Activated CD4-positive, alpha-beta T cell treated with anti-CD3 and anti-CD28 coated beads for 4 hours (primary cell): Measurements from ENCODE around the gene MAP2K5.
A peak's percentile ranks its signal among the peaks of the same experiment; 100 is the strongest.

Source experiments
- DNase-seq, 2 donors: peaks; one replicate each; pipeline ENCODE4 v3.0.0-alpha.2; 2020

Gene MAP2K5

GRCh38 chr15:67828969-67829646, 286.6 kb downstream of the MAP2K5 start:
- no peak for DNase-seq

GRCh38 chr15:67829647-67830504, 287.4 kb downstream of the MAP2K5 start:
- no peak for DNase-seq

DNA sequence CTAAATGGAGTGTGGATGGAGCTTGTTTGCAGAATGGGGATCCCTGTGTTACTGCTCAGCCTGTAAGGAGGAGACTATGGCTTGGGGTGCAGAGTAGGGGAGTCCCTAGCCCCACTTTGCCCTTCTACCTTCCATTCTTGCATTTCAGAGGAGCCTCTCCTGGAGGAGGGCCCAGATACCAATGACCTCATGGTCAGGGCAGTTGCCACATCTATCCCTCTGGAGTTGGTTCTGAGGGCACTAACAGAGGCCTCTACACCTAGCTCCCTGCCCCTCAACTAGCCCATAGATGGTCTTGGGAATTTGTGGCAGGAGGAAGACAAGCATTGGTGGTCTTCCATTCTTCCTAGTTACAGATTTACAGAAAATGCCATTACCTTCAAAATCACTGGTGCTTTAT, 288.9 kb downstream of the MAP2K5 start:
- no peak for DNase-seq

GRCh38 chr15:67832031-67832551, 289.6 kb downstream of the MAP2K5 start:
- DNase-seq: no peak

DNA sequence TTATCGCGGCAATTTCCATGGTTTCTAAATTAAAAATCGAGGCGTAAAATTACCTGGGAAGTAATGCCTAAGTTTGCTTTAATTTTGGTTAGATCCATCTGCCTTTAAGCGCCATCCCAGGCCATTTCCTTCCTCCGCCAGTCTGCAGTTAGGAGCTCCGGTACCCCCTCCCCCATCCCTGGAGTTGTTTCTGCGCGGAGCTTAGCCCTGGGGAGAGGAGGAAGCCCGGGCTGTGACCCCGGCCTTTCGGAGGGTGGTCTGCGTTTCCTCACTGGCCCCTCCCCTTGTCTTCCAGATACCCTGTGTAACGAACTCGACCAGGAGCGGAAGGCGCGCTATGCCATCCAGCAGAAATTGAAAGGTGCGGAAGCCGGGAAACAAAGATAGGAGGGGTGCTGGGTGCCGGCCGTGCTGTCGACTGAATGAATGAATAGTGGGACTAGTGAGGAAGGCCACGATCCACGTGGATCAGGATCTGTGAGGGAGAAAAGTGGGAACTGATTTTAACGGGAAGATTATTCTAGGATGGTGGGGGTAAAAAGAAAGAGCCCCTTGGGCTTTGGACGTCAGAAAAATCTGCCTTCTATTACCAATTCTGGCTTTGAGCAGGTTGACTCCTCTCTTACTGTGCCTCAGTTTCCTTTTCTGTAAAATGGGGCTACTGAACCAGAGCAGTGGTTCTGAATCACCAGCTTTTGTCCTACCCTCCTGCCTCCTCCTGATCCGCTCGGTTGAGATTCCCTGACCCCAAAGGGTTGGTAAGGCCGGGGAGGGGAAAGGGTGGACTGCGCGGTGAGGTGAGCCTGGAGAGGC, 290.6 kb downstream of the MAP2K5 start:
- no peak for DNase-seq

- DNase-seq: no peak
These were observed 291.4 kb downstream of the MAP2K5 start for GRCh38 chr15:67833710-67834511.

- DNase-seq: no peak
These were observed 292.2 kb downstream of the MAP2K5 start for GRCh38 chr15:67834581-67835296.

GRCh38 chr15:67835297-67836133, 293.0 kb downstream of the MAP2K5 start:
- no peak for DNase-seq

DNA sequence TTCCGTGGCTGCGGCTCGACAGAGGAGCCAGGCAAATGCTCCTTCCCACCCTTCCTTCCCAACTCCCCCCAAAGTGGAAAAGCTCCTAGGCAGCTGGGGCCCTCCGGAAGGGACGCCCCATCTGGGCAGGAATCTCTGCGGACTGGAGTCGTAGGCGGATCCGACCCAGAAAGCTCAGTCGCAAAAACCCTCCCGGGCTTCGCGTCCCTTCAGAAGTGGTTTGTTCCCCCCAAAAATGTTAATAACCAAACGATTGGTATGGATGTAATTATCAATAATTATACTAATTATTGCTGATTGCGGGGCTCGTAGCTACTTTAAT, 293.6 kb downstream of the MAP2K5 start:
- DNase-seq: no peak

DNA sequence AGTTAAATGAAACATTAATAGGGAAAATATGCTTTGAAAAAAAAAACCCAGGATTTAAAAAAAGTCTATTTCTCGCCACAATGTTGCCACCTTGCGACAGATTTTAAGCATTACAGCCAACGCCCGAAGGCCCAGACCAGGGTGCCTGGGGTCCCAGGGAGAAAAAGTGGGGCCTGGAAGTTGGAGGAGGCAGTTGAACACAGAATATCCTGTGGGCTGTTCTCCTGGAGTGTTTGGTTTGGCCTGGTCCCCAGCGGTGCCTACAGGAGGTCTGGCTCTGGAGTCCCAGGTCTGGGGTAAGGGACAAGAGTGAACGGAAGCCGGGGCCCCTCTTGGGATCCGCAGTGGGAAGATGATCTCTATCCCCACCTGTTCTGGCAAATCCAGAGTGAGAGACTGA, 294.0 kb downstream of the MAP2K5 start:
- DNase-seq: peak; percentile 39 to 59

- DNase-seq: no peak
These were observed 294.5 kb downstream of the MAP2K5 start for GRCh38 chr15:67836955-67837354.

- DNase-seq: no peak
These were observed 296.4 kb downstream of the MAP2K5 start for GRCh38 chr15:67838789-67839332.

- DNase-seq: no peak
These were observed 297.0 kb downstream of the MAP2K5 start for GRCh38 chr15:67839499-67839928.

- peak; percentile 95 for DNase-seq
These were observed 297.6 kb downstream of the MAP2K5 start, which contains the start of gene RNU6-1 for GRCh38 chr15:67839929-67840748. TSS of gene RNU6-1 (minus strand) at chr15:67840045.

DNA sequence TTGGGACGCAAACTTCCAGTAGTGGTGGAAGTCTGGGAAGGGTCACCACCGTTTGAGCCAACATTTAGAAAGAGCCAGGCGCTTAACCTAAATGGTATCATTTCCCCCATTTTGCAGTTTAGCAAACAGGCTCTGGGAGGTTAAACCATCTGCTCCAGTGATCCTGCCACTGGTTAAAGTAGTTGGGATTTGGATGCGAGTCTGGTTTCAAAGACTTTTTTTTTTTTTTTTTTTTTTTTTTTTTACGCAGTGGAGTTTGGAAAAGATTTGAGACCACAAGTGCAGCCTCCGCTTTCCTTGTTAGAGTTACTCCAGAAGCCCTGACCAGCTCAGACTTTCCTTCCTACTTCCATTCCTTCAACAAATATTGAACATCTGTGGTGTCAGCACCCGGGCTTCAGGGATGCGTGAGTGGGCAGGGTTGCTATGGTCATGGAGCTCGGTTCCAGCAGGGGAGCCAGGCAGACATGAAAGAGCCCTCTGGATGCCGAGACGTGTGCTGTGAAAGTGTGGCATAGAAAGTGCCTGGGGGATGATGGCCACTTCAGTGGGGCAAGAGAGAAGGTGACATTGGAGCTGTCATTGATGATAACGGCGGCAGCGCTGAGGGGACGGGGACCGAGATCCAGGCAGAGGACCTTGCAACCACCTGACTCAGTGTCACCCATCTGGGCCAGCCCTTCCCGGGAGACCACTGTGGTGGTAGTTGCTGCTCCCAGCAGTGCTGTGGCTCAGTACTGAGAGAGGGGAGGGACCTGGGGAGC, 298.4 kb downstream of the MAP2K5 start:
- no peak for DNase-seq

DNA sequence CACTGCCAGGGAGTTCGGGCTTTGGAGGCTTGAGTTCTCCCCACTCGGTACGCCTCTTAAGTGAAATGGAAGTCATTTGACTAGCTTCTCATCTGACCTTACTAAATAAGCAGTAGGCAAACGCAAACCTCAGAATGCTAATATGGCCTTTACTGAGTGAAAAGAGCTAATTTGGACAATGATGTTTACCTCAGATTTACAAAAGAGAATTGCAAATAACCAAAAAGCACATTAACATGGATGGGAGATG, 298.9 kb downstream of the MAP2K5 start:
- no peak for DNase-seq

DNA sequence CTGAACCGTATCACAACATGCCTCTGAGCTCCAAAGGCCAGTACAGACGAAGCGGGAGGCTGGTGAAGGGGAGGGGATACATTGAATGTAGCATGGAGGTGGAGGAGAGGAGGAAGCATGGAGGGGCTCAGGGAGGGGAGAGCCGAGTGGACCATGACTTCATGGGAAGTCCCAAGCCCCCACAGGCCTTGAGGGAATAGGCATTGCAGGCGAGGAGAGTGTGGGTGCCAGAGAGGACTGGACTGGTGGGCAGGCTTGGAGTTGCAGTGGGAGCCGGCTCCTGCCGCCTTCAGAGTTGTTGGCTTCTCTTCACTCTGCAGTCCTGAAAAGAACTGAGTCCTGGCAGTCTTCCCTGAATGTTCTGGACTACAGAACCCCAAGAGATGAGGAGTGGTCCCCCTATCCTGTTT, 300.6 kb downstream of the MAP2K5 start:
- DNase-seq: no peak

GRCh38 chr15:67843571-67844387, 301.3 kb downstream of the MAP2K5 start:
- no peak for DNase-seq
